DMS 273 treated with DMSO at 0.1 percent for 48 hours (cell line): ENCODE measurements around the gene ADGRV1.
A peak's percentile ranks its signal among the peaks of the same experiment; 100 is the strongest.
"Not testable (repeated sequence)": the region's sequence is repeated elsewhere in the genome, so short reads cannot be mapped to it uniquely, and the experiment has no call there.

ENCODE experiments used
- DNase-seq: peaks from one replicate; lab custom pipeline; 2025; lab: John Stamatoyannopoulos, UW

Gene ADGRV1

GRCh38 chr5:90740244-90740799 lies 181.7 kb downstream of the ADGRV1 start:
- no peak for DNase-seq

GRCh38 chr5:90741022-90741564 lies 182.5 kb downstream of the ADGRV1 start:
- DNase-seq: no peak

GRCh38 chr5:90746119-90746518 lies 187.5 kb downstream of the ADGRV1 start:
- no peak for DNase-seq

GRCh38 chr5:90747175-90747574 lies 188.6 kb downstream of the ADGRV1 start:
- no peak for DNase-seq

GRCh38 chr5:90747693-90748092 lies 189.1 kb downstream of the ADGRV1 start:
- DNase-seq: no peak

- no peak for DNase-seq
These were observed 200.5 kb downstream of the ADGRV1 start for GRCh38 chr5:90759119-90759518.

- no peak for DNase-seq
These were observed 209.1 kb downstream of the ADGRV1 start for GRCh38 chr5:90767710-90768109.

GRCh38 chr5:90770006-90770541 lies 211.5 kb downstream of the ADGRV1 start:
- DNase-seq: not testable (repeated sequence)

- no peak for DNase-seq
These were observed 219.4 kb downstream of the ADGRV1 start for GRCh38 chr5:90777959-90778358.

GRCh38 chr5:90783460-90784333 lies 225.1 kb downstream of the ADGRV1 start:
- no peak for DNase-seq

GRCh38 chr5:90786756-90787155 lies 228.2 kb downstream of the ADGRV1 start:
- DNase-seq: no peak

- DNase-seq: no peak
These were observed 234.1 kb downstream of the ADGRV1 start for GRCh38 chr5:90792725-90793124.

GRCh38 chr5:90793183-90793582 lies 234.6 kb downstream of the ADGRV1 start:
- no peak for DNase-seq

GRCh38 chr5:90796919-90797318 lies 238.3 kb downstream of the ADGRV1 start:
- not testable (repeated sequence) for DNase-seq

GRCh38 chr5:90800082-90800481 lies 241.5 kb downstream of the ADGRV1 start:
- not testable (repeated sequence) for DNase-seq

- DNase-seq: not testable (repeated sequence)
These were observed 241.9 kb downstream of the ADGRV1 start for GRCh38 chr5:90800515-90800914.

GRCh38 chr5:90802474-90803317 lies 244.1 kb downstream of the ADGRV1 start:
- peak; percentile 35 for DNase-seq

- DNase-seq: no peak
These were observed 244.8 kb downstream of the ADGRV1 start for GRCh38 chr5:90803381-90803780.

- DNase-seq: no peak
These were observed 245.3 kb downstream of the ADGRV1 start for GRCh38 chr5:90803876-90804275.

GRCh38 chr5:90807496-90807895 lies 248.9 kb downstream of the ADGRV1 start:
- DNase-seq: no peak

- no peak for DNase-seq
These were observed 250.9 kb downstream of the ADGRV1 start for GRCh38 chr5:90809311-90810056.
